ENCODE measurements around the gene PHLPP1. TPM values are rescaled to one million over a fixed set of nuclear protein-coding genes. Genes with fewer than 3 reads are reported as not detected.
A peak's percentile ranks its signal among the peaks of the same experiment; 100 is the strongest.

PHLPP1 gene
- total RNA-seq, 2 donors from 2014 or later = 4.6 to 5.9 TPM

- no peak for DNase-seq (ENCODE audit: low spot score)
- Histone ChIP-seq H3K4me1 (peaks cover 0 to 7% of the 10 kb centered on the region in 2 donors), H3K4me3 (no peak overlapping the region), H3K27ac (no peak overlapping the region), H3K27me3 (no peaks in the 10 kb centered on the region), H3K36me3 (no peaks in the 10 kb centered on the region), H3K9me3 (no peaks in the 10 kb centered on the region)
- TF ChIP-seq CTCF (IDR thresholded peaks at IDR 0.05) = no peak
Observed at GRCh38 chr18:62997076-62997475, 281.7 kb downstream of the PHLPP1 start.

GRCh38 chr18:62998443-62998842 lies 283.1 kb downstream of the PHLPP1 start:
- Histone ChIP-seq H3K27ac (no peak overlapping the region), H3K36me3 (no peaks in the 10 kb centered on the region), H3K9me3 (no peaks in the 10 kb centered on the region), H3K4me1 (peaks cover 0 to 7% of the 10 kb centered on the region in 2 donors), H3K27me3 (no peaks in the 10 kb centered on the region), H3K4me3 (no peak overlapping the region)
- DNase-seq (ENCODE audit: low spot score) = no peak
- no peak for TF ChIP-seq CTCF (IDR thresholded peaks at IDR 0.05)

GRCh38 chr18:62999392-62999791 lies 284.1 kb downstream of the PHLPP1 start:
- H3K27me3 ChIP-seq = no peaks in the 10 kb centered on the region
- DNase-seq (ENCODE audit: low spot score) = peak; percentile 71
- no peak for TF ChIP-seq CTCF (IDR thresholded peaks at IDR 0.05)
- H3K4me1 ChIP-seq = peaks cover 0 to 7% of the 10 kb centered on the region in 2 donors
- H3K36me3 ChIP-seq = no peaks in the 10 kb centered on the region
- no peak overlapping the region for H3K27ac ChIP-seq
- no peaks in the 10 kb centered on the region for H3K9me3 ChIP-seq
- no peak overlapping the region for H3K4me3 ChIP-seq

GRCh38 chr18:62999921-63000320 lies 284.6 kb downstream of the PHLPP1 start:
- DNase-seq (ENCODE audit: low spot score) = no peak
- no peak overlapping the region for H3K4me3 ChIP-seq
- no peak for TF ChIP-seq CTCF (IDR thresholded peaks at IDR 0.05)
- no peaks in the 10 kb centered on the region for H3K36me3 ChIP-seq
- no peak overlapping the region for H3K27ac ChIP-seq
- no peaks in the 10 kb centered on the region for H3K27me3 ChIP-seq
- peaks cover 0 to 7% of the 10 kb centered on the region in 2 donors for H3K4me1 ChIP-seq
- no peaks in the 10 kb centered on the region for H3K9me3 ChIP-seq

- Histone ChIP-seq H3K27ac (no peak overlapping the region), H3K36me3 (no peaks in the 10 kb centered on the region)
- no peak for DNase-seq (ENCODE audit: low spot score)
Observed at GRCh38 chr18:63000839-63001238, 285.5 kb downstream of the PHLPP1 start.

More at GRCh38 chr18:63000839-63001238, 285.5 kb downstream of the PHLPP1 start:
- no peaks in the 10 kb centered on the region for H3K9me3 ChIP-seq
- no peak for TF ChIP-seq CTCF (IDR thresholded peaks at IDR 0.05)
- H3K4me3 ChIP-seq = no peak overlapping the region
- H3K4me1 ChIP-seq = peaks cover 0 to 7% of the 10 kb centered on the region in 2 donors
- no peaks in the 10 kb centered on the region for H3K27me3 ChIP-seq

Data from right atrium auricular region (tissue), 2 donors.